Activated CD8-positive, alpha-beta memory T cell treated with anti-CD3 and anti-CD28 coated beads, Interleukin-2, amount 50 U/mL, for 4 hours (primary cell): ENCODE data around the gene ASTN1.

Experiments used
- DNase-seq: peaks from one replicate; pipeline ENCODE4 v3.0.0-alpha.2; 2020

ASTN1 gene

GRCh38 chr1:177024623-177025022 lies 139.9 kb downstream of the ASTN1 start:
- no peak for DNase-seq

- no peak for DNase-seq
Measured at GRCh38 chr1:177023726-177024125, 140.8 kb downstream of the ASTN1 start.

GRCh38 chr1:177023249-177023648 lies 141.3 kb downstream of the ASTN1 start:
- DNase-seq = no peak

GRCh38 chr1:177021687-177022086 lies 142.8 kb downstream of the ASTN1 start:
- DNase-seq = no peak

GRCh38 chr1:177020851-177021589 lies 143.5 kb downstream of the ASTN1 start:
- no peak for DNase-seq

GRCh38 chr1:177017287-177017852 lies 147.1 kb downstream of the ASTN1 start:
- no peak for DNase-seq

GRCh38 chr1:177014325-177014724 lies 150.2 kb downstream of the ASTN1 start:
- no peak for DNase-seq

- no peak for DNase-seq
Measured at GRCh38 chr1:177012342-177012925, 152.1 kb downstream of the ASTN1 start.

- DNase-seq = no peak
Measured at GRCh38 chr1:177011508-177011907, 153.0 kb downstream of the ASTN1 start.

- no peak for DNase-seq
Measured at GRCh38 chr1:177010211-177010825, 154.2 kb downstream of the ASTN1 start.

GRCh38 chr1:177008653-177009052 lies 155.9 kb downstream of the ASTN1 start:
- no peak for DNase-seq

- DNase-seq = no peak
Measured at GRCh38 chr1:177007437-177008161, 156.9 kb downstream of the ASTN1 start.

- no peak for DNase-seq
Measured at GRCh38 chr1:177002891-177003290, 161.6 kb downstream of the ASTN1 start.

GRCh38 chr1:177001556-177001955 lies 163.0 kb downstream of the ASTN1 start:
- no peak for DNase-seq

GRCh38 chr1:176998183-176998795 lies 166.2 kb downstream of the ASTN1 start:
- DNase-seq = no peak

- no peak for DNase-seq
Measured at GRCh38 chr1:176996456-176997090, 167.9 kb downstream of the ASTN1 start.

- no peak for DNase-seq
Measured at GRCh38 chr1:176994931-176995596, 169.4 kb downstream of the ASTN1 start.

GRCh38 chr1:176993587-176993986 lies 170.9 kb downstream of the ASTN1 start:
- no peak for DNase-seq

- no peak for DNase-seq
Measured at GRCh38 chr1:176989754-176990153, 174.8 kb downstream of the ASTN1 start.

GRCh38 chr1:176989023-176989422 lies 175.5 kb downstream of the ASTN1 start:
- no peak for DNase-seq

- DNase-seq = no peak
Measured at GRCh38 chr1:176987016-176987415, 177.5 kb downstream of the ASTN1 start.

GRCh38 chr1:176983731-176984130 lies 180.8 kb downstream of the ASTN1 start:
- DNase-seq = no peak
